PFSK-1 (cell line): ENCODE data around the gene DACH1.

Experiments
- FOXP2 ChIP-seq: optimal IDR thresholded peaks from 2 replicates; pipeline ENCODE3; 2011; ENCODE audit warnings: borderline replicate concordance, control low read depth, inconsistent platforms; ENCODE audit not compliant: insufficient read depth; ENCODE audit errors: extremely low read length, extremely low read depth
- POLR2AphosphoS5 ChIP-seq: IDR thresholded peaks from 2 replicates; pipeline ENCODE4 v1.6.1; 2012; ENCODE audit warnings: low read depth, mild to moderate bottlenecking, control low read depth, low read length, moderate library complexity
- SIN3A ChIP-seq: IDR thresholded peaks from 2 replicates; pipeline ENCODE4 v1.6.1; 2012; ENCODE audit warnings: mild to moderate bottlenecking, low read length, moderate library complexity, borderline replicate concordance; ENCODE audit not compliant: insufficient read depth
- TAF1 ChIP-seq: IDR thresholded peaks from 2 replicates; pipeline ENCODE4 v1.6.1; 2012; ENCODE audit warnings: low read length, control low read depth, borderline replicate concordance; ENCODE audit not compliant: insufficient read depth
- TF ChIP-seq, protein P1 (sequence below), 2 experiments: IDR thresholded peaks; 2 replicates each; pipeline versions ENCODE4 v1.6.1 to v1.8.0; 2011 to 2012; ENCODE audit warnings: low read depth in 2 of 2, low read length in 2 of 2, control low read depth in 1 of 2, inconsistent platforms in 1 of 2, mild to moderate bottlenecking in 1 of 2, moderate library complexity in 1 of 2; ENCODE audit not compliant: insufficient read depth in 1 of 2

The DACH1 gene

DNA sequence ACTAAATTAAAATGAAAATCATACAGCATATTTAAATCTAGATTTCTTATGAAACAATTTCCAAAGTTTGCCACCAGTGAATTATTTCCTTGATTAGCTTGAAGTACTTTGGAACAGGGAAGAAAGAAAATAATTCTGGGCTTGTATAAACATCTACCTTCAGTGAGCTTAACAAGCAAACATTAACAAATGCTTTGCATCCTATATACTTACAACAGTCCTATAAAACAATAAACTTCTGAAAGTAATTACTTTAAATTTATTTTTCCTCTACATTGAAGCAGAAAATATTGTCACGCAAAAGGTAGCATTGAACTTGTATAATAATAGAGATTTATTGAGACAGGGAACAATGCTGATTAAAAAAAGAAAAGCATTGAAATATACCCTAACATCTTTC lies 164.8 kb downstream of the DACH1 start:
- no peak for TF ChIP-seq POLR2AphosphoS5
- TF ChIP-seq, protein P1, sequence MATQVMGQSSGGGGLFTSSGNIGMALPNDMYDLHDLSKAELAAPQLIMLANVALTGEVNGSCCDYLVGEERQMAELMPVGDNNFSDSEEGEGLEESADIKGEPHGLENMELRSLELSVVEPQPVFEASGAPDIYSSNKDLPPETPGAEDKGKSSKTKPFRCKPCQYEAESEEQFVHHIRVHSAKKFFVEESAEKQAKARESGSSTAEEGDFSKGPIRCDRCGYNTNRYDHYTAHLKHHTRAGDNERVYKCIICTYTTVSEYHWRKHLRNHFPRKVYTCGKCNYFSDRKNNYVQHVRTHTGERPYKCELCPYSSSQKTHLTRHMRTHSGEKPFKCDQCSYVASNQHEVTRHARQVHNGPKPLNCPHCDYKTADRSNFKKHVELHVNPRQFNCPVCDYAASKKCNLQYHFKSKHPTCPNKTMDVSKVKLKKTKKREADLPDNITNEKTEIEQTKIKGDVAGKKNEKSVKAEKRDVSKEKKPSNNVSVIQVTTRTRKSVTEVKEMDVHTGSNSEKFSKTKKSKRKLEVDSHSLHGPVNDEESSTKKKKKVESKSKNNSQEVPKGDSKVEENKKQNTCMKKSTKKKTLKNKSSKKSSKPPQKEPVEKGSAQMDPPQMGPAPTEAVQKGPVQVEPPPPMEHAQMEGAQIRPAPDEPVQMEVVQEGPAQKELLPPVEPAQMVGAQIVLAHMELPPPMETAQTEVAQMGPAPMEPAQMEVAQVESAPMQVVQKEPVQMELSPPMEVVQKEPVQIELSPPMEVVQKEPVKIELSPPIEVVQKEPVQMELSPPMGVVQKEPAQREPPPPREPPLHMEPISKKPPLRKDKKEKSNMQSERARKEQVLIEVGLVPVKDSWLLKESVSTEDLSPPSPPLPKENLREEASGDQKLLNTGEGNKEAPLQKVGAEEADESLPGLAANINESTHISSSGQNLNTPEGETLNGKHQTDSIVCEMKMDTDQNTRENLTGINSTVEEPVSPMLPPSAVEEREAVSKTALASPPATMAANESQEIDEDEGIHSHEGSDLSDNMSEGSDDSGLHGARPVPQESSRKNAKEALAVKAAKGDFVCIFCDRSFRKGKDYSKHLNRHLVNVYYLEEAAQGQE (IDR thresholded peaks at IDR 0.05; ENCODE audit: insufficient read depth in 1 of 2, low read depth in 2 of 2, low read length in 2 of 2), result no peak
- TF ChIP-seq FOXP2, result no peak
- TF ChIP-seq TAF1, result no peak
- no peak for TF ChIP-seq SIN3A

- TF ChIP-seq FOXP2 (no peak), POLR2AphosphoS5 (no peak), SIN3A (no peak), TAF1 (no peak)
- TF ChIP-seq, protein P1 (IDR thresholded peaks at IDR 0.05; ENCODE audit: insufficient read depth in 1 of 2, low read depth in 2 of 2, low read length in 2 of 2), result no peak
Observed at GRCh38 chr13:71701741-71702140, 165.3 kb downstream of the DACH1 start.

GRCh38 chr13:71699342-71699741 lies 167.7 kb downstream of the DACH1 start:
- TF ChIP-seq POLR2AphosphoS5, result no peak
- no peak for TF ChIP-seq SIN3A
- TF ChIP-seq, protein P1 (IDR thresholded peaks at IDR 0.05; ENCODE audit: insufficient read depth in 1 of 2, low read depth in 2 of 2, low read length in 2 of 2), result no peak
- no peak for TF ChIP-seq TAF1
- no peak for TF ChIP-seq FOXP2

GRCh38 chr13:71695662-71696061 lies 171.3 kb downstream of the DACH1 start:
- TF ChIP-seq, protein P1 (IDR thresholded peaks at IDR 0.05; ENCODE audit: insufficient read depth in 1 of 2, low read depth in 2 of 2, low read length in 2 of 2), result no peak
- TF ChIP-seq SIN3A (no peak), POLR2AphosphoS5 (no peak), FOXP2 (no peak), TAF1 (no peak)

DNA sequence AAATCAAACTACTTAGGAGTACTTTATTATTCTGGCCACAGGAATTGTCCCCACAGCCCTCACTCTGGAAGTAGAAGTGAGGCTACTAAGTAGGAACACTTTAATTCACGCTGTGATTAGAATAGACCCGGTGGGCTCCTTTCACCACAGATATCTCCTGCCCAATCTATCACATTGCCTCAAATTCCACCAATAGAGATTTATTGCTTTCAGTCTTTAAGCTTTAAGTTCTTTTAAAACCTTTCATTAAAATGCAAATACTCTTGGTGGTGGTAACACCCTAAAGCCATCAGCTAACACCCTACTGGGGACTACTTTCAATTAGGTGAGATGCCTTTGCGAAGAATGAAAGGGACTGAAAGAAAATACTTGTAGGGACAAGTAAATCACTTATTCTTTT lies 181.9 kb downstream of the DACH1 start:
- TF ChIP-seq TAF1, result no peak
- no peak for TF ChIP-seq FOXP2
- TF ChIP-seq, protein P1 (IDR thresholded peaks at IDR 0.05; ENCODE audit: insufficient read depth in 1 of 2, low read depth in 2 of 2, low read length in 2 of 2), result no peak
- no peak for TF ChIP-seq POLR2AphosphoS5
- TF ChIP-seq SIN3A, result no peak
